ENCODE results near the gene PHKA2. TPM values are rescaled to one million over a fixed set of nuclear protein-coding genes. Genes with fewer than 3 reads are reported as not detected.

Gene PHKA2
- 10 to 100 TPM; 17.4 to 30.0 (median 20.2) TPM for total RNA-seq

- peak; percentile 54 to 55 for DNase-seq
- Histone ChIP-seq H3K27me3 (no peaks in the 10 kb centered on the region), H3K4me3 (replicated peaks in 1 of 3) (peak within 1 kb of the TSS in 2 of 3 donors; percentile 49 to 58), H3K9me3 (no peaks in the 10 kb centered on the region), H3K27ac (peak within 1 kb of the TSS; percentile 83 to 92 (median 85)), H3K4me1 (peaks cover 0 to 10% of the 10 kb centered on the region in 2 donors), H3K36me3 (no peaks in the 10 kb centered on the region)
- TF ChIP-seq, protein P1, sequence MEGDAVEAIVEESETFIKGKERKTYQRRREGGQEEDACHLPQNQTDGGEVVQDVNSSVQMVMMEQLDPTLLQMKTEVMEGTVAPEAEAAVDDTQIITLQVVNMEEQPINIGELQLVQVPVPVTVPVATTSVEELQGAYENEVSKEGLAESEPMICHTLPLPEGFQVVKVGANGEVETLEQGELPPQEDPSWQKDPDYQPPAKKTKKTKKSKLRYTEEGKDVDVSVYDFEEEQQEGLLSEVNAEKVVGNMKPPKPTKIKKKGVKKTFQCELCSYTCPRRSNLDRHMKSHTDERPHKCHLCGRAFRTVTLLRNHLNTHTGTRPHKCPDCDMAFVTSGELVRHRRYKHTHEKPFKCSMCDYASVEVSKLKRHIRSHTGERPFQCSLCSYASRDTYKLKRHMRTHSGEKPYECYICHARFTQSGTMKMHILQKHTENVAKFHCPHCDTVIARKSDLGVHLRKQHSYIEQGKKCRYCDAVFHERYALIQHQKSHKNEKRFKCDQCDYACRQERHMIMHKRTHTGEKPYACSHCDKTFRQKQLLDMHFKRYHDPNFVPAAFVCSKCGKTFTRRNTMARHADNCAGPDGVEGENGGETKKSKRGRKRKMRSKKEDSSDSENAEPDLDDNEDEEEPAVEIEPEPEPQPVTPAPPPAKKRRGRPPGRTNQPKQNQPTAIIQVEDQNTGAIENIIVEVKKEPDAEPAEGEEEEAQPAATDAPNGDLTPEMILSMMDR (IDR thresholded peaks at IDR 0.05): no peak
- TF ChIP-seq POLR2A (IDR thresholded peaks at IDR 0.05): no peak
- intact Hi-C loops (cut with DNase I): no loop called here
- WGBS, 2 donors: 0% methylated on average over 2 to 3 of the region's 64 CpGs
These were observed at the start of gene PHKA2 for GRCh38 chrX:18983666-18984380. Gene PHKA2, minus strand, starts transcription at chrX:18984114. Its CDS starts 182 bp downstream, at chrX:18983932.

DNA sequence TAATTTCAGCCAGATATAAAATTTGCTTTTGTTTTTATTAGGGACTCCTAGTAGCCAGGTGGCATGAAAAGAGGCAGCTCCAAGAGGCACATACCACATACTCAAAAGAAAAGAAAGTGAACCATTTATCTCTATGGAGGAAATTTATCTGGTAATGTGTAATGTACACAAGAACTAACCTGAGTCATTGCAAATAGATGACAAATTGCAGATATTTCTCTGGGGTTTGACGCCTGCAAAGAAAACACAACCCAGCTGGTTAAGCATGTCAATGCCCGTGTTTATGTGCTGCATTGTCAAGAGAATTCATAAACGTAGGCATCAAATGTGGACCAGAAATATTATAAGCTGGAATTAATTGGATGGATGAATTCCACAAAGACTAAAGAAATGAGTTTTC lies 46.9 kb upstream of the PHKA2 start:
- intact Hi-C loops (cut with DNase I): no loop called here
- no peak for TF ChIP-seq POLR2A (IDR thresholded peaks at IDR 0.05)
- TF ChIP-seq, protein P1 (IDR thresholded peaks at IDR 0.05): no peak
- H3K27me3 ChIP-seq: no peaks in the 10 kb centered on the region
- 94 to 95% methylated on average over 3 of the region's 3 CpGs for WGBS, 2 donors
- no peaks in the 10 kb centered on the region for H3K36me3 ChIP-seq
- no peaks in the 10 kb centered on the region for H3K4me1 ChIP-seq
- H3K27ac ChIP-seq: no peak overlapping the region
- no peaks in the 10 kb centered on the region for H3K9me3 ChIP-seq
- DNase-seq: no peak
- no peak overlapping the region for H3K4me3 ChIP-seq (replicated peaks in 1 of 3)

GRCh38 chrX:19028560-19028959 lies 44.6 kb upstream of the PHKA2 start:
- TF ChIP-seq, protein P1 (IDR thresholded peaks at IDR 0.05): no peak
- no peak for TF ChIP-seq POLR2A (IDR thresholded peaks at IDR 0.05)
- intact Hi-C loops (cut with DNase I): no loop called here
- DNase-seq: no peak

DNA sequence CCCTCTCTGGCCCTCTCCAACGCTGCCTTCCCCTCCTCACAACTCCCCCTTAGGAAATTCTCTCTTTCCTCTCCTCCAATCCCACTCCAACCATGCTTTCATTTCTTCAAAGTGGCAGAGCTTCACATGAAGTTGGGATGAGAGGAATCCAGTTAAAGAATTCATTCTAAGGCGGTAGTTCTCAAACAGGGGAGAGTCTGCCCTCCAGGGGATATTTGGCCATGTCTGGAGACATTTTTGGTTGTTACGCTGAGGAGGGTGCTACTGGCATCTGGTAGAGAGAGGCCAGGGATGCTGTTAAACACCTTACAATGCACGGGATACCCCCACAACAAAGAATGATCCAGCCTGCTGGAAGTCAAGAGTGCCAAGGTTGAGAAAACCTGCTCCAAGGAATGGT lies 40.5 kb upstream of the PHKA2 start:
- no peak overlapping the region for H3K27ac ChIP-seq
- intact Hi-C loops (cut with DNase I): no loop called here
- H3K27me3 ChIP-seq: no peaks in the 10 kb centered on the region
- H3K4me1 ChIP-seq: no peaks in the 10 kb centered on the region
- H3K36me3 ChIP-seq: no peaks in the 10 kb centered on the region
- no peak for DNase-seq
- TF ChIP-seq, protein P1 (IDR thresholded peaks at IDR 0.05): no peak
- TF ChIP-seq POLR2A (IDR thresholded peaks at IDR 0.05): no peak
- 91 to 92% methylated on average over 4 of the region's 4 CpGs for WGBS, 2 donors
- H3K4me3 ChIP-seq (replicated peaks in 1 of 3): no peak overlapping the region
- no peaks in the 10 kb centered on the region for H3K9me3 ChIP-seq

More at GRCh38 chrX:19028560-19028959, 44.6 kb upstream of the PHKA2 start:
- no peaks in the 10 kb centered on the region for H3K36me3 ChIP-seq
- no peak overlapping the region for H3K4me3 ChIP-seq (replicated peaks in 1 of 3)
- WGBS, 2 donors: 97% methylated on average over 5 to 6 of the region's 6 CpGs
- H3K4me1 ChIP-seq: no peaks in the 10 kb centered on the region
- no peaks in the 10 kb centered on the region for H3K9me3 ChIP-seq
- H3K27me3 ChIP-seq: no peaks in the 10 kb centered on the region
- H3K27ac ChIP-seq: no peak overlapping the region

DNA sequence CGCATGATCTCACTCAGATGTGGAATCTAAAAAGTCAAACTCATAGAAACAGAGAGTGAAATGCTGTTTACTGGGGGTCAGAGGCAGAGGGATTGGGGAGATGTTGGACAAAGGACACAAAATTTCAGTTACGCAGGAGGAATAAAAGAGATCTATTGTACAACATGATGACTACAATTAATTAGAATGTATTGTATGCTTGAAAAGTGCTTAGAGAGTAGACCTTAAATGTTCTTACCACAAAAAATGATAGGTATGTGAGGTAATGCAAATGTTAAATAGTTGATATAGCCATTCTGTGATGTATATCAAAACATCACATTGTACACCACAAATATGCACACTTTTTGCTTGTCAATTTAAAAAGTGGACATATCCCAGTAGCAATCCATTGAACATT lies 36.1 kb upstream of the PHKA2 start:
- 94 to 96% methylated on average over 2 of the region's 2 CpGs for WGBS, 2 donors

More for the DNA sequence above, 36.1 kb upstream of the PHKA2 start:
- Histone ChIP-seq H3K27ac (no peak overlapping the region), H3K27me3 (no peaks in the 10 kb centered on the region), H3K4me1 (no peaks in the 10 kb centered on the region), H3K4me3 (replicated peaks in 1 of 3) (no peak overlapping the region), H3K36me3 (no peaks in the 10 kb centered on the region), H3K9me3 (no peaks in the 10 kb centered on the region)
- TF ChIP-seq POLR2A (IDR thresholded peaks at IDR 0.05): no peak
- TF ChIP-seq, protein P1 (IDR thresholded peaks at IDR 0.05): no peak
- DNase-seq: no peak
- intact Hi-C loops (cut with DNase I): no loop called here
